Measurements from ENCODE around the gene TGM2.

TGM2 gene

GRCh38 chr20:38165966-38166702, 1.1 kb upstream of the TGM2 start:
- no peak overlapping the region for H3K4me3 ChIP-seq (ENCODE audit: low read length)

GRCh38 chr20:38164624-38165088, 414 bp downstream of the TGM2 start:
- no peak for DNase-seq (ENCODE audit: low read depth, low spot score)
- H3K4me3 ChIP-seq (ENCODE audit: low read length), result no peak overlapping the region

More at GRCh38 chr20:38165966-38166702, 1.1 kb upstream of the TGM2 start:
- no peak for DNase-seq (ENCODE audit: low read depth, low spot score)

- no peak overlapping the region for H3K4me3 ChIP-seq (ENCODE audit: low read length)
- DNase-seq (ENCODE audit: low read depth, low spot score), result no peak
These were observed 1.0 kb downstream of the TGM2 start for GRCh38 chr20:38164069-38164468.

GRCh38 chr20:38162878-38163875, 1.9 kb downstream of the TGM2 start:
- DNase-seq (ENCODE audit: low read depth, low spot score), result no peak
- no peak overlapping the region for H3K4me3 ChIP-seq (ENCODE audit: low read length)

- no peak overlapping the region for H3K4me3 ChIP-seq (ENCODE audit: low read length)
- DNase-seq (ENCODE audit: low read depth, low spot score), result no peak
These were observed 2.9 kb downstream of the TGM2 start for GRCh38 chr20:38162149-38162548.

- H3K4me3 ChIP-seq (ENCODE audit: low read length), result no peak overlapping the region
- DNase-seq (ENCODE audit: low read depth, low spot score), result no peak
These were observed 3.7 kb downstream of the TGM2 start for GRCh38 chr20:38161412-38161774.

GRCh38 chr20:38159957-38160756, 4.9 kb downstream of the TGM2 start:
- no peak overlapping the region for H3K4me3 ChIP-seq (ENCODE audit: low read length)
- DNase-seq (ENCODE audit: low read depth, low spot score), result no peak

- no peak for DNase-seq (ENCODE audit: low read depth, low spot score)
- H3K4me3 ChIP-seq (ENCODE audit: low read length), result no peak overlapping the region
These were observed 5.5 kb downstream of the TGM2 start for GRCh38 chr20:38159566-38159956.

- DNase-seq (ENCODE audit: low read depth, low spot score), result no peak
- H3K4me3 ChIP-seq (ENCODE audit: low read length), result no peak overlapping the region
These were observed 6.2 kb downstream of the TGM2 start for GRCh38 chr20:38158701-38159351.

- H3K4me3 ChIP-seq (ENCODE audit: low read length), result no peak overlapping the region
- no peak for DNase-seq (ENCODE audit: low read depth, low spot score)
These were observed 7.2 kb downstream of the TGM2 start for GRCh38 chr20:38157635-38158495.

GRCh38 chr20:38156888-38157634, 8.0 kb downstream of the TGM2 start:
- no peak for DNase-seq (ENCODE audit: low read depth, low spot score)
- no peak overlapping the region for H3K4me3 ChIP-seq (ENCODE audit: low read length)

GRCh38 chr20:38156280-38156679, 8.8 kb downstream of the TGM2 start:
- no peak for DNase-seq (ENCODE audit: low read depth, low spot score)
- H3K4me3 ChIP-seq (ENCODE audit: low read length), result no peak overlapping the region

GRCh38 chr20:38155811-38156210, 9.3 kb downstream of the TGM2 start:
- no peak for DNase-seq (ENCODE audit: low read depth, low spot score)
- H3K4me3 ChIP-seq (ENCODE audit: low read length), result no peak overlapping the region

GRCh38 chr20:38153401-38153800, 11.7 kb downstream of the TGM2 start:
- H3K4me3 ChIP-seq (ENCODE audit: low read length), result no peak overlapping the region

GRCh38 chr20:38152621-38153221, 12.3 kb downstream of the TGM2 start:
- no peak for DNase-seq (ENCODE audit: low read depth, low spot score)
- H3K4me3 ChIP-seq (ENCODE audit: low read length), result no peak overlapping the region

More at GRCh38 chr20:38153401-38153800, 11.7 kb downstream of the TGM2 start:
- DNase-seq (ENCODE audit: low read depth, low spot score), result no peak

GRCh38 chr20:38152175-38152620, 12.9 kb downstream of the TGM2 start:
- H3K4me3 ChIP-seq (ENCODE audit: low read length), result no peak overlapping the region
- DNase-seq (ENCODE audit: low read depth, low spot score), result no peak

- DNase-seq (ENCODE audit: low read depth, low spot score), result no peak
- no peak overlapping the region for H3K4me3 ChIP-seq (ENCODE audit: low read length)
These were observed 13.6 kb downstream of the TGM2 start for GRCh38 chr20:38151455-38151854.

Measured in Jurkat, Clone E6-1 (cell line).